Measurements from ENCODE around the gene FCHSD2.
A peak's percentile ranks its signal among the peaks of the same experiment; 100 is the strongest.

The FCHSD2 gene

GRCh38 chr11:73142128-73142377 lies at the start of gene FCHSD2:
Gene FCHSD2 (minus strand): TSS chr11:73142318. CDS start chr11:73141877, 441 bp downstream.
- H3K36me3 ChIP-seq (ENCODE audit: control insufficient read depth, insufficient read depth, low read length): no peaks in the 10 kb centered on the region
- H3K4me3 ChIP-seq (ENCODE audit: low read depth, low read length): peak within 1 kb of the TSS; percentile 67
- peak within 1 kb of the TSS; percentile 89 for H2AFZ ChIP-seq
- no peaks in the 10 kb centered on the region for H3K9me3 ChIP-seq (ENCODE audit: control insufficient read depth, low read length)
- H3K9ac ChIP-seq: peak within 1 kb of the TSS; percentile 19
- peak within 1 kb of the TSS; percentile 86 for H3K27ac ChIP-seq
- H3K79me2 ChIP-seq: no peaks in the 10 kb centered on the region
- H3K4me2 ChIP-seq (ENCODE audit: low read length): peak within 1 kb of the TSS; percentile 72
- peaks cover 4% of the 10 kb centered on the region for H3K4me1 ChIP-seq
- H3K27me3 ChIP-seq (ENCODE audit: control insufficient read depth, insufficient read depth, low read length): no peaks in the 10 kb centered on the region
- no peak for TF ChIP-seq CTCF (IDR thresholded peaks at IDR 0.05)

- no peak for TF ChIP-seq CTCF (IDR thresholded peaks at IDR 0.05)
- no peaks in the 10 kb centered on the region for H3K4me1 ChIP-seq
- no peak overlapping the region for H2AFZ ChIP-seq
- H3K79me2 ChIP-seq: no peaks in the 10 kb centered on the region
- H3K4me2 ChIP-seq (ENCODE audit: low read length): no peak overlapping the region
- no peaks in the 10 kb centered on the region for H3K36me3 ChIP-seq (ENCODE audit: control insufficient read depth, insufficient read depth, low read length)
- no peak overlapping the region for H3K27ac ChIP-seq
- no peak overlapping the region for H3K9ac ChIP-seq
- H3K9me3 ChIP-seq (ENCODE audit: control insufficient read depth, low read length): no peaks in the 10 kb centered on the region
- no peak overlapping the region for H3K4me3 ChIP-seq (ENCODE audit: low read depth, low read length)
- no peaks in the 10 kb centered on the region for H3K27me3 ChIP-seq (ENCODE audit: control insufficient read depth, insufficient read depth, low read length)
Observed at GRCh38 chr11:73191151-73191550, 49.0 kb upstream of the FCHSD2 start.

- Histone ChIP-seq H3K4me1 (no peaks in the 10 kb centered on the region), H3K79me2 (no peaks in the 10 kb centered on the region)
Observed at GRCh38 chr11:73190557-73190885, 48.4 kb upstream of the FCHSD2 start.

GRCh38 chr11:73189723-73190556 lies 47.8 kb upstream of the FCHSD2 start:
- no peak overlapping the region for H3K9ac ChIP-seq
- no peaks in the 10 kb centered on the region for H3K9me3 ChIP-seq (ENCODE audit: control insufficient read depth, low read length)
- H3K4me3 ChIP-seq (ENCODE audit: low read depth, low read length): no peak overlapping the region
- H3K27me3 ChIP-seq (ENCODE audit: control insufficient read depth, insufficient read depth, low read length): no peaks in the 10 kb centered on the region
- no peak overlapping the region for H3K4me2 ChIP-seq (ENCODE audit: low read length)
- no peak overlapping the region for H2AFZ ChIP-seq
- H3K79me2 ChIP-seq: no peaks in the 10 kb centered on the region
- no peak overlapping the region for H3K27ac ChIP-seq
- TF ChIP-seq CTCF (IDR thresholded peaks at IDR 0.05): no peak
- no peaks in the 10 kb centered on the region for H3K36me3 ChIP-seq (ENCODE audit: control insufficient read depth, insufficient read depth, low read length)
- H3K4me1 ChIP-seq: no peaks in the 10 kb centered on the region

More at GRCh38 chr11:73190557-73190885, 48.4 kb upstream of the FCHSD2 start:
- Histone ChIP-seq H3K4me2 (ENCODE audit: low read length) (no peak overlapping the region), H3K9ac (no peak overlapping the region), H3K9me3 (ENCODE audit: control insufficient read depth, low read length) (no peaks in the 10 kb centered on the region), H3K36me3 (ENCODE audit: control insufficient read depth, insufficient read depth, low read length) (no peaks in the 10 kb centered on the region), H3K4me3 (ENCODE audit: low read depth, low read length) (no peak overlapping the region), H3K27me3 (ENCODE audit: control insufficient read depth, insufficient read depth, low read length) (no peaks in the 10 kb centered on the region), H2AFZ (no peak overlapping the region), H3K27ac (no peak overlapping the region)
- TF ChIP-seq CTCF (IDR thresholded peaks at IDR 0.05): no peak

- no peak for TF ChIP-seq CTCF (IDR thresholded peaks at IDR 0.05)
- Histone ChIP-seq H3K4me1 (no peaks in the 10 kb centered on the region), H3K27ac (no peak overlapping the region)
Observed at GRCh38 chr11:73189315-73189714, 47.2 kb upstream of the FCHSD2 start.

More at GRCh38 chr11:73189315-73189714, 47.2 kb upstream of the FCHSD2 start:
- no peaks in the 10 kb centered on the region for H3K79me2 ChIP-seq
- no peak overlapping the region for H2AFZ ChIP-seq
- no peaks in the 10 kb centered on the region for H3K36me3 ChIP-seq (ENCODE audit: control insufficient read depth, insufficient read depth, low read length)
- H3K9me3 ChIP-seq (ENCODE audit: control insufficient read depth, low read length): no peaks in the 10 kb centered on the region
- no peak overlapping the region for H3K4me3 ChIP-seq (ENCODE audit: low read depth, low read length)
- H3K4me2 ChIP-seq (ENCODE audit: low read length): no peak overlapping the region
- H3K27me3 ChIP-seq (ENCODE audit: control insufficient read depth, insufficient read depth, low read length): no peaks in the 10 kb centered on the region
- no peak overlapping the region for H3K9ac ChIP-seq
